ENCODE data around the gene GPR85. TPM values are rescaled to one million over a fixed set of nuclear protein-coding genes. Genes with fewer than 3 reads are reported as not detected.

The GPR85 gene
- polyA plus RNA-seq, 2 of the 4 experiments (the other 2 are of a cell fraction) = 0.10 TPM; not detected in 1

DNA sequence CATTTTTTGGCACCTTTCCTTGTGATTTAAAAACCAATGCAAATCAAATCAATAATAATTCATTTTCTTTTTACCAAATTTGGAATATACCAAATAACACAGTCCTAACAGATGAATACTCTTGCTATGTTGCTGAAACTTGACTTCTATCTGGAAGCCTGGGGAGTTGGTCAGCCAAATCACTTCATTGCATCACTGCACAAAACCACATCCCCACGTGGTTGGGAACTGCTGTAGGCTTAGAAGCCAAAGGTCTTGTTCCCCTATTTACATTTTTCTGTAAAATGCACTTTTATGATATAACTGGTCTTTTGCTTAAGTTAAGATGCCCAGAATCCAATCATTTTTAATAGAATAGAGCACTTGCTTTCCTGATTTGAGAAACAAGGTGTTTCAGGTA is 15.2 kb downstream of the GPR85 start:
- DNase-seq (ENCODE audit: low read depth in 1 of 2, low spot score in 1 of 2) (no peak), FAIRE-seq (no peak), ATAC-seq (no peak)
- Histone ChIP-seq H3K9me3 (no peaks in the 10 kb centered on the region), H3K4me3 (no peak overlapping the region), H3K4me2 (no peak overlapping the region), H3K27ac (no peak overlapping the region), H3K4me1 (no peaks in the 10 kb centered on the region)
- TF ChIP-seq MAZ (IDR thresholded peaks at IDR 0.05; ENCODE audit: borderline replicate concordance, low read depth, low read length) (no peak), FOXS1 (CRISPR knock-in tag; IDR thresholded peaks at IDR 0.05) (no peak), FOSL2 (IDR thresholded peaks at IDR 0.05) (no peak), FOSL2 (CRISPR knock-in tag; IDR thresholded peaks at IDR 0.05) (no peak), POLR2A (IDR thresholded peaks at IDR 0.05; ENCODE audit: low read length) (no peak), ESRRA (IDR thresholded peaks at IDR 0.05; ENCODE audit: borderline replicate concordance, low read length) (no peak), JUNB (IDR thresholded peaks at IDR 0.05) (no peak), RFX5 (IDR thresholded peaks at IDR 0.05) (no peak), RNF2 (IDR thresholded peaks at IDR 0.05; ENCODE audit: borderline replicate concordance, low read depth) (no peak), SMC3 (IDR thresholded peaks at IDR 0.05) (no peak), CBX2 (IDR thresholded peaks at IDR 0.05; ENCODE audit: borderline replicate concordance, low read depth) (no peak), NR3C1 (IDR thresholded peaks at IDR 0.05) (no peak), SREBF2 (IDR thresholded peaks at IDR 0.05) (no peak)
- TF ChIP-seq, protein P1, sequence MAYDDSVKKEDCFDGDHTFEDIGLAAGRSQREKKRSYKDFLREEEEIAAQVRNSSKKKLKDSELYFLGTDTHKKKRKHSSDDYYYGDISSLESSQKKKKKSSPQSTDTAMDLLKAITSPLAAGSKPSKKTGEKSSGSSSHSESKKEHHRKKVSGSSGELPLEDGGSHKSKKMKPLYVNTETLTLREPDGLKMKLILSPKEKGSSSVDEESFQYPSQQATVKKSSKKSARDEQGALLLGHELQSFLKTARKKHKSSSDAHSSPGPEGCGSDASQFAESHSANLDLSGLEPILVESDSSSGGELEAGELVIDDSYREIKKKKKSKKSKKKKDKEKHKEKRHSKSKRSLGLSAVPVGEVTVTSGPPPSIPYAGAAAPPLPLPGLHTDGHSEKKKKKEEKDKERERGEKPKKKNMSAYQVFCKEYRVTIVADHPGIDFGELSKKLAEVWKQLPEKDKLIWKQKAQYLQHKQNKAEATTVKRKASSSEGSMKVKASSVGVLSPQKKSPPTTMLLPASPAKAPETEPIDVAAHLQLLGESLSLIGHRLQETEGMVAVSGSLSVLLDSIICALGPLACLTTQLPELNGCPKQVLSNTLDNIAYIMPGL (CRISPR knock-in tag; IDR thresholded peaks at IDR 0.05; ENCODE audit: borderline replicate concordance) = no peak
- TF ChIP-seq, protein P2, sequence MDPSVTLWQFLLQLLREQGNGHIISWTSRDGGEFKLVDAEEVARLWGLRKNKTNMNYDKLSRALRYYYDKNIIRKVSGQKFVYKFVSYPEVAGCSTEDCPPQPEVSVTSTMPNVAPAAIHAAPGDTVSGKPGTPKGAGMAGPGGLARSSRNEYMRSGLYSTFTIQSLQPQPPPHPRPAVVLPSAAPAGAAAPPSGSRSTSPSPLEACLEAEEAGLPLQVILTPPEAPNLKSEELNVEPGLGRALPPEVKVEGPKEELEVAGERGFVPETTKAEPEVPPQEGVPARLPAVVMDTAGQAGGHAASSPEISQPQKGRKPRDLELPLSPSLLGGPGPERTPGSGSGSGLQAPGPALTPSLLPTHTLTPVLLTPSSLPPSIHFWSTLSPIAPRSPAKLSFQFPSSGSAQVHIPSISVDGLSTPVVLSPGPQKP (IDR thresholded peaks at IDR 0.05; ENCODE audit: low read depth, low read length) = no peak
- TF ChIP-seq, protein P3, sequence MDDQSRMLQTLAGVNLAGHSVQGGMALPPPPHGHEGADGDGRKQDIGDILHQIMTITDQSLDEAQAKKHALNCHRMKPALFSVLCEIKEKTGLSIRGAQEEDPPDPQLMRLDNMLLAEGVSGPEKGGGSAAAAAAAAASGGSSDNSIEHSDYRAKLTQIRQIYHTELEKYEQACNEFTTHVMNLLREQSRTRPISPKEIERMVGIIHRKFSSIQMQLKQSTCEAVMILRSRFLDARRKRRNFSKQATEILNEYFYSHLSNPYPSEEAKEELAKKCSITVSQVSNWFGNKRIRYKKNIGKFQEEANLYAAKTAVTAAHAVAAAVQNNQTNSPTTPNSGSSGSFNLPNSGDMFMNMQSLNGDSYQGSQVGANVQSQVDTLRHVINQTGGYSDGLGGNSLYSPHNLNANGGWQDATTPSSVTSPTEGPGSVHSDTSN (IDR thresholded peaks at IDR 0.05) = no peak
- 0% methylated on average over 1 of the region's 1 CpG for WGBS (ENCODE audit: missing lambda C conversion rate)
- POLR2A ChIA-PET = no interaction called here
- CTCF ChIA-PET = no interaction called here

DNA sequence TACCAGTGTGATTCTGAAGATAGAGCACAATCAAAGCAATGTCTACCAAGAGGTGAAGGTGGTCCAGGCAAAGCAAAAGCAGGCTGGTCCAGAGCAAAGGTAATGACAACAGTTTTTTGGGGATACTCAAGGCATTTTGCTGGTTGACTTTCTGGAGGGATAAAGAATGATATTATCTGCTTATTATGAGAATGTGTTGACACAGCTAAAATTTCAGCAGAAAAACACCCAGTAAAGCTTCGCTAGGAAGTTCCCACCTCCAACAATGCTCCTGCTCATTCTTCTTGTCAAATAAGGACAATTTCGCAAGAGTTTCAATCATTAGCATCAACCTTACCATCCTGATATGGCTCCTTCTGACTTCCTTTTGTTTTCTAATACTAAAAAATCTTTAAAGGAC is 24.1 kb downstream of the GPR85 start:
- Histone ChIP-seq H3K9me3 (no peaks in the 10 kb centered on the region), H3K4me1 (no peaks in the 10 kb centered on the region), H3K4me2 (no peak overlapping the region), H3K4me3 (no peak overlapping the region), H3K27ac (no peak overlapping the region)
- DNase-seq (ENCODE audit: low read depth in 1 of 2, low spot score in 1 of 2) (no peak), ATAC-seq (no peak), FAIRE-seq (no peak)
- POLR2A ChIA-PET = no interaction called here
- TF ChIP-seq MAFK (IDR thresholded peaks at IDR 0.05; ENCODE audit: partially characterized antibody) (peak; percentile 56), CBX8 (IDR thresholded peaks at IDR 0.05) (no peak)
- WGBS (ENCODE audit: missing lambda C conversion rate) = 0% methylated on average over 2 of the region's 2 CpGs
- CTCF ChIA-PET = no interaction called here

DNA sequence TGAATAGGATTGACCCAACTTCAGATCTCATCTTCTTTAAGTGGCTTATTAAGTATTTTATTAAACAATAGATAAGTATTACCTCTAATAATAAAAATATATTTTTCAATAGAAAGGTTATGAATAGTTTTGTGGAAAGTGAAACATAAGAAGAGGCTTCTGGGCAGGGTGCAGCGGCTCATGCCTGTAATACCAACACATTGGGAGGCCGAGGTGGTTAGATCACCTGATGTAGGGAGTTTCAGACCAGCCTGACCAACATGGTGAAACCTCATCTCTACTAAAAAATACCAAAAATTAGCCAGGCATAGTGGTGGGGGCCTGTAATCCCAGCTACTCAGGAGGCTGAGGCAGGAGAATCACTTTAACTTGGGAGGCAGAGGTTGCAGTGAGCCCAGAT is 26.5 kb downstream of the GPR85 start:
- H3K4me3 ChIP-seq = no peak overlapping the region
- no peak overlapping the region for H3K4me2 ChIP-seq
- no peak for DNase-seq (ENCODE audit: low read depth in 1 of 2, low spot score in 1 of 2)
- no peak overlapping the region for H3K27ac ChIP-seq
- no peaks in the 10 kb centered on the region for H3K9me3 ChIP-seq
- FAIRE-seq = no peak
- TF ChIP-seq TFCP2L1 (CRISPR knock-in tag; IDR thresholded peaks at IDR 0.05) = no peak
- no peak for TF ChIP-seq KDM5A (IDR thresholded peaks at IDR 0.05)
- TF ChIP-seq, protein P1 (CRISPR knock-in tag; IDR thresholded peaks at IDR 0.05; ENCODE audit: borderline replicate concordance) = no peak
- TF ChIP-seq NPAS2 (CRISPR knock-in tag; IDR thresholded peaks at IDR 0.05; ENCODE audit: borderline replicate concordance) = no peak
- no peak for TF ChIP-seq EHF (CRISPR knock-in tag; IDR thresholded peaks at IDR 0.05)
- no peak for TF ChIP-seq SREBF2 (IDR thresholded peaks at IDR 0.05)
- no peak for TF ChIP-seq MYC (IDR thresholded peaks at IDR 0.05; ENCODE audit: borderline replicate concordance, low read length)
- TF ChIP-seq HOXB13 (CRISPR knock-in tag; IDR thresholded peaks at IDR 0.05; ENCODE audit: low read depth) = no peak
- TF ChIP-seq, protein P4, sequence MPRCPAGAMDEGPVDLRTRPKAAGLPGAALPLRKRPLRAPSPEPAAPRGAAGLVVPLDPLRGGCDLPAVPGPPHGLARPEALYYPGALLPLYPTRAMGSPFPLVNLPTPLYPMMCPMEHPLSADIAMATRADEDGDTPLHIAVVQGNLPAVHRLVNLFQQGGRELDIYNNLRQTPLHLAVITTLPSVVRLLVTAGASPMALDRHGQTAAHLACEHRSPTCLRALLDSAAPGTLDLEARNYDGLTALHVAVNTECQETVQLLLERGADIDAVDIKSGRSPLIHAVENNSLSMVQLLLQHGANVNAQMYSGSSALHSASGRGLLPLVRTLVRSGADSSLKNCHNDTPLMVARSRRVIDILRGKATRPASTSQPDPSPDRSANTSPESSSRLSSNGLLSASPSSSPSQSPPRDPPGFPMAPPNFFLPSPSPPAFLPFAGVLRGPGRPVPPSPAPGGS (IDR thresholded peaks at IDR 0.05) = no peak
- TF ChIP-seq, protein P5, sequence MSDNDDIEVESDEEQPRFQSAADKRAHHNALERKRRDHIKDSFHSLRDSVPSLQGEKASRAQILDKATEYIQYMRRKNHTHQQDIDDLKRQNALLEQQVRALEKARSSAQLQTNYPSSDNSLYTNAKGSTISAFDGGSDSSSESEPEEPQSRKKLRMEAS (IDR thresholded peaks at IDR 0.05) = no peak
- TF ChIP-seq HDAC2 (IDR thresholded peaks at IDR 0.05) = no peak
- CTCF ChIA-PET = no interaction called here
- ATAC-seq = no peak
- H3K4me1 ChIP-seq = no peaks in the 10 kb centered on the region
- 2% methylated on average over 2 of the region's 2 CpGs for WGBS (ENCODE audit: missing lambda C conversion rate)
- POLR2A ChIA-PET = no interaction called here
